Ecto neural progenitor cell (in vitro differentiated cells): ENCODE measurements around the gene CEP85L.

Experiments
- DNase-seq: peaks from one replicate; pipeline ENCODE4 v3.0.0-alpha.2; 2018; ENCODE audit warnings: low spot score

CEP85L gene

GRCh38 chr6:118536478-118536877 is 114.9 kb downstream of the CEP85L start:
- DNase-seq, result no peak

- no peak for DNase-seq
Observed at GRCh38 chr6:118535176-118535844, 116.1 kb downstream of the CEP85L start.

- DNase-seq, result no peak
Observed at GRCh38 chr6:118530942-118531341, 120.4 kb downstream of the CEP85L start.

GRCh38 chr6:118529756-118530155 is 121.6 kb downstream of the CEP85L start:
- DNase-seq, result no peak

- no peak for DNase-seq
Observed at GRCh38 chr6:118528129-118528528, 123.3 kb downstream of the CEP85L start.

GRCh38 chr6:118525913-118526780 is 125.2 kb downstream of the CEP85L start:
- DNase-seq, result no peak

- DNase-seq, result no peak
Observed at GRCh38 chr6:118524686-118525085, 126.7 kb downstream of the CEP85L start.

- DNase-seq, result no peak
Observed at GRCh38 chr6:118523216-118523615, 128.2 kb downstream of the CEP85L start.

GRCh38 chr6:118522422-118522821 is 129.0 kb downstream of the CEP85L start:
- no peak for DNase-seq

- no peak for DNase-seq
Observed at GRCh38 chr6:118514689-118515088, 136.7 kb downstream of the CEP85L start.

GRCh38 chr6:118511930-118512715 is 139.3 kb downstream of the CEP85L start:
- DNase-seq, result no peak

GRCh38 chr6:118509009-118509617 is 142.3 kb downstream of the CEP85L start:
- no peak for DNase-seq

- no peak for DNase-seq
Observed at GRCh38 chr6:118507636-118508035, 143.8 kb downstream of the CEP85L start.

GRCh38 chr6:118506071-118506638 is 145.2 kb downstream of the CEP85L start:
- no peak for DNase-seq

GRCh38 chr6:118505656-118506055 is 145.7 kb downstream of the CEP85L start:
- DNase-seq, result no peak

- DNase-seq, result no peak
Observed at GRCh38 chr6:118504611-118505010, 146.8 kb downstream of the CEP85L start.

GRCh38 chr6:118502169-118502568 is 149.2 kb downstream of the CEP85L start:
- no peak for DNase-seq

GRCh38 chr6:118501765-118502164 is 149.6 kb downstream of the CEP85L start:
- DNase-seq, result no peak

- no peak for DNase-seq
Observed at GRCh38 chr6:118501099-118501498, 150.3 kb downstream of the CEP85L start.

- DNase-seq, result no peak
Observed at GRCh38 chr6:118500130-118501015, 151.0 kb downstream of the CEP85L start.
